Fibroblast of upper back skin (primary cell): ENCODE results near the gene GIMAP8.
"Not testable (repeated sequence)": the region's sequence is repeated elsewhere in the genome, so short reads cannot be mapped to it uniquely, and the experiment has no call there.

Experiments used
- DNase-seq: peaks from one replicate; pipeline ENCODE4 v3.0.0-alpha.2; 2013

Gene GIMAP8

GRCh38 chr7:150441524-150441923, 8.9 kb upstream of the GIMAP8 start:
- DNase-seq, result no peak

- no peak for DNase-seq
Observed at GRCh38 chr7:150442811-150443210, 7.6 kb upstream of the GIMAP8 start.

- no peak for DNase-seq
Observed at GRCh38 chr7:150443793-150444540, 6.5 kb upstream of the GIMAP8 start.

GRCh38 chr7:150444674-150445365, 5.6 kb upstream of the GIMAP8 start:
- no peak for DNase-seq

GRCh38 chr7:150446288-150446938, 4.0 kb upstream of the GIMAP8 start:
- DNase-seq, result no peak

- no peak for DNase-seq
Observed at GRCh38 chr7:150447966-150448788, 2.3 kb upstream of the GIMAP8 start.

- peak; percentile 36 for DNase-seq
Observed at GRCh38 chr7:150448789-150449147, 1.7 kb upstream of the GIMAP8 start.

- DNase-seq, result no peak
Observed at GRCh38 chr7:150449206-150449952, 1.1 kb upstream of the GIMAP8 start.

GRCh38 chr7:150451097-150451793, 815 bp downstream of the GIMAP8 start:
- DNase-seq, result no peak

- DNase-seq, result no peak
Observed at GRCh38 chr7:150451833-150452461, 1.5 kb downstream of the GIMAP8 start.

GRCh38 chr7:150453181-150453580, 2.8 kb downstream of the GIMAP8 start:
- no peak for DNase-seq

GRCh38 chr7:150453892-150454291, 3.5 kb downstream of the GIMAP8 start:
- DNase-seq, result no peak

- DNase-seq, result not testable (repeated sequence)
Observed at GRCh38 chr7:150457064-150457463, 6.6 kb downstream of the GIMAP8 start.

- no peak for DNase-seq
Observed at GRCh38 chr7:150458235-150458634, 7.8 kb downstream of the GIMAP8 start.

- DNase-seq, result no peak
Observed at GRCh38 chr7:150458756-150459155, 8.3 kb downstream of the GIMAP8 start.

- no peak for DNase-seq
Observed at GRCh38 chr7:150461520-150461919, 11.1 kb downstream of the GIMAP8 start.

GRCh38 chr7:150462413-150462812, 12.0 kb downstream of the GIMAP8 start:
- no peak for DNase-seq

- no peak for DNase-seq
Observed at GRCh38 chr7:150463461-150463860, 13.0 kb downstream of the GIMAP8 start.

GRCh38 chr7:150464962-150465361, 14.5 kb downstream of the GIMAP8 start:
- DNase-seq, result no peak

- DNase-seq, result no peak
Observed at GRCh38 chr7:150465414-150465813, 15.0 kb downstream of the GIMAP8 start.

- DNase-seq, result no peak
Observed at GRCh38 chr7:150466477-150466876, 16.0 kb downstream of the GIMAP8 start.
